H9 (cell line): ENCODE measurements around the gene AIF1L. TPM values are rescaled to one million over a fixed set of nuclear protein-coding genes. Genes with fewer than 3 reads are reported as not detected.
A peak's percentile ranks its signal among the peaks of the same experiment; 100 is the strongest.

Experiments used
- DNase-seq: peaks from one replicate; pipeline ENCODE4 v3.0.0-alpha.2; 2017
- H2AFZ ChIP-seq: one replicate; pipeline ENCODE4 v1.6.1; 2013; ENCODE audit warnings: mild to moderate bottlenecking, low read length, control low read depth, moderate library complexity
- H2AK5ac ChIP-seq: 2 replicates; pipeline ENCODE4 v1.6.1; 2013; ENCODE audit warnings: low read length, control low read depth, mixed read lengths; ENCODE audit not compliant: insufficient read length
- H2BK120ac ChIP-seq: one replicate; pipeline ENCODE4 v1.6.1; 2013; ENCODE audit warnings: low read depth, mild to moderate bottlenecking, low read length, control low read depth, inconsistent platforms; ENCODE audit not compliant: poor library complexity, severe bottlenecking
- H2BK12ac ChIP-seq: 2 replicates; pipeline ENCODE4 v1.6.1; 2013; ENCODE audit warnings: low read length, control low read depth, mixed read lengths, low read depth; ENCODE audit not compliant: insufficient read length
- H2BK15ac ChIP-seq: 2 replicates; pipeline ENCODE4 v1.6.1; 2013; ENCODE audit warnings: low read depth, low read length, control low read depth
- H2BK20ac ChIP-seq: one replicate; pipeline ENCODE4 v1.6.1; 2013; ENCODE audit warnings: low read depth, mild to moderate bottlenecking, low read length, control low read depth, inconsistent platforms; ENCODE audit not compliant: poor library complexity, severe bottlenecking
- H2BK5ac ChIP-seq: 2 replicates; pipeline ENCODE4 v1.6.1; 2013; ENCODE audit warnings: low read length, control low read depth, mixed read lengths; ENCODE audit not compliant: insufficient read length
- H3K14ac ChIP-seq: 2 replicates; pipeline ENCODE4 v1.6.1; 2013; ENCODE audit warnings: low read length, control low read depth; ENCODE audit not compliant: insufficient read depth
- H3K18ac ChIP-seq: 2 replicates; pipeline ENCODE4 v1.6.1; 2013; ENCODE audit warnings: low read depth, mild to moderate bottlenecking, mixed read lengths, low read length, control low read depth; ENCODE audit not compliant: insufficient read length
- H3K23ac ChIP-seq: 2 replicates; pipeline ENCODE4 v1.6.1; 2013; ENCODE audit warnings: low read length, control low read depth, mixed read lengths, low read depth; ENCODE audit not compliant: insufficient read length
- H3K23me2 ChIP-seq: 2 replicates; pipeline ENCODE4 v1.6.1; 2013; ENCODE audit warnings: low read depth, mild to moderate bottlenecking, mixed read lengths, low read length, control low read depth; ENCODE audit not compliant: insufficient read length, poor library complexity, severe bottlenecking
- H3K27ac ChIP-seq: 2 replicates; pipeline ENCODE4 v1.5.1; 2013; ENCODE audit warnings: low read length, control low read depth, mixed read lengths, low read depth; ENCODE audit not compliant: insufficient read length
- H3K27me3 ChIP-seq: 2 replicates; pipeline ENCODE4 v1.6.1; 2013; ENCODE audit warnings: low read length, control low read depth, inconsistent platforms; ENCODE audit not compliant: insufficient read depth
- H3K4ac ChIP-seq: 2 replicates; pipeline ENCODE4 v1.6.1; 2013; ENCODE audit warnings: low read depth, mild to moderate bottlenecking, control low read depth, inconsistent platforms, low read length, moderate library complexity
- H3K4me1 ChIP-seq: 2 replicates; pipeline ENCODE4 v1.6.1; 2013; ENCODE audit warnings: low read length, control low read depth, inconsistent platforms; ENCODE audit not compliant: insufficient read depth
- H3K4me2 ChIP-seq: 2 replicates; pipeline ENCODE4 v1.6.1; 2013; ENCODE audit warnings: low read length, control low read depth, mixed read lengths; ENCODE audit not compliant: insufficient read length, insufficient read depth
- H3K56ac ChIP-seq: 2 replicates; pipeline ENCODE4 v1.6.1; 2013; ENCODE audit warnings: low read depth, mild to moderate bottlenecking, mixed read lengths, low read length, control low read depth; ENCODE audit not compliant: insufficient read length
- H3K79me1 ChIP-seq: 2 replicates; pipeline ENCODE4 v1.6.1; 2013; ENCODE audit warnings: low read depth, mild to moderate bottlenecking, moderate library complexity, low read length, control low read depth, inconsistent platforms; ENCODE audit not compliant: insufficient read depth, poor library complexity, severe bottlenecking
- H3K79me2 ChIP-seq: 2 replicates; pipeline ENCODE4 v1.6.1; 2013; ENCODE audit warnings: low read length, control low read depth, inconsistent platforms; ENCODE audit not compliant: insufficient read depth
- H3K9ac ChIP-seq: 2 replicates; pipeline ENCODE4 v1.6.1; 2013; ENCODE audit warnings: low read length, control low read depth, mixed read lengths; ENCODE audit not compliant: insufficient read length; ENCODE audit errors: extremely low read depth
- H3K9me3 ChIP-seq: one replicate; pipeline ENCODE4 v1.6.1; 2013; ENCODE audit warnings: low read depth, low read length, inconsistent platforms; ENCODE audit not compliant: control insufficient read depth
- H3T11ph ChIP-seq: one replicate; pipeline ENCODE4 v1.6.1; 2013; ENCODE audit warnings: mild to moderate bottlenecking, low read length, control low read depth, inconsistent platforms
- H4K20me1 ChIP-seq: one replicate; pipeline ENCODE4 v1.6.1; 2013; ENCODE audit not compliant: control insufficient read depth, insufficient read length, insufficient read depth
- H4K5ac ChIP-seq: 2 replicates; pipeline ENCODE4 v1.6.1; 2013; ENCODE audit warnings: low read depth, mild to moderate bottlenecking, mixed read lengths, low read length, control low read depth; ENCODE audit not compliant: insufficient read length
- H4K8ac ChIP-seq: replicated peaks from 2 replicates; pipeline ENCODE4 v1.6.1; 2013; ENCODE audit warnings: low read length, control low read depth, mixed read lengths, low read depth; ENCODE audit not compliant: insufficient read length
- H4K91ac ChIP-seq: 2 replicates; pipeline ENCODE4 v1.6.1; 2013; ENCODE audit warnings: low read depth, mild to moderate bottlenecking, moderate library complexity, mixed read lengths, low read length, control low read depth; ENCODE audit not compliant: insufficient read length
- H3K27ac Mint-ChIP-seq, 3 experiments: 2 replicates in 2 of 3; 3 replicates in 1 of 3; pipeline ENCODE4 v1.8.0; 2020 to 2021; ENCODE audit warnings: mixed read lengths in 3 of 3, mild to moderate bottlenecking in 1 of 3, moderate library complexity in 1 of 3
- H3K27me3 Mint-ChIP-seq: 2 replicates; pipeline ENCODE4 v1.8.0; 2021; ENCODE audit warnings: low read depth, mild to moderate bottlenecking, moderate library complexity, mixed read lengths
- H3K36me3 Mint-ChIP-seq, 3 experiments: 2 replicates in 2 of 3; 3 replicates in 1 of 3; pipeline ENCODE4 v1.8.0; 2020 to 2021; ENCODE audit warnings: low read depth in 3 of 3, mixed read lengths in 3 of 3; ENCODE audit not compliant: insufficient read depth in 1 of 3
- H3K4me1 Mint-ChIP-seq, 2 experiments: 2 replicates each; pipeline ENCODE4 v1.8.0; 2020; ENCODE audit warnings: mixed read lengths in 2 of 2
- H3K4me3 Mint-ChIP-seq, 2 experiments: 2 replicates in 1 of 2; 3 replicates in 1 of 2; pipeline ENCODE4 v1.8.0; 2020 to 2021; ENCODE audit warnings: mild to moderate bottlenecking in 2 of 2, mixed read lengths in 2 of 2, moderate library complexity in 1 of 2
- H3K9me3 Mint-ChIP-seq, 2 experiments: 2 replicates in 1 of 2; 3 replicates in 1 of 2; pipeline ENCODE4 v1.8.0; 2020; ENCODE audit warnings: mild to moderate bottlenecking in 2 of 2, mixed read lengths in 2 of 2, moderate library complexity in 1 of 2
- WGBS: extraction: QIAGEN DNeasy Blood & Tissue Kit; methylation state at CpG from one replicate; pipeline ENCODE4 v1.1.7; 2013; ENCODE audit warnings: missing lambda C conversion rate, low lambda C conversion rate, mixed read lengths; ENCODE audit not compliant: insufficient read length; ENCODE audit errors: extremely low coverage; 5-methylcytosine and 5-hydroxymethylcytosine counted together
- total RNA-seq: library from RNA; stranded (reverse); gene quantifications from 2 replicates; pipeline ENCODE4 v1.2.1, GENCODE V29; 2021
- TF ChIP-seq, protein P1 (sequence below): fragments of 200-600 bp; sonication (generic); conservative IDR thresholded peaks from 3 replicates; pipeline ENCODE4 v1.8.0; 2021; ENCODE audit warnings: antibody characterized with exemption, mild to moderate bottlenecking

The AIF1L gene
- total RNA-seq, 1 experiment from 2014 or later: 122 TPM

DNA sequence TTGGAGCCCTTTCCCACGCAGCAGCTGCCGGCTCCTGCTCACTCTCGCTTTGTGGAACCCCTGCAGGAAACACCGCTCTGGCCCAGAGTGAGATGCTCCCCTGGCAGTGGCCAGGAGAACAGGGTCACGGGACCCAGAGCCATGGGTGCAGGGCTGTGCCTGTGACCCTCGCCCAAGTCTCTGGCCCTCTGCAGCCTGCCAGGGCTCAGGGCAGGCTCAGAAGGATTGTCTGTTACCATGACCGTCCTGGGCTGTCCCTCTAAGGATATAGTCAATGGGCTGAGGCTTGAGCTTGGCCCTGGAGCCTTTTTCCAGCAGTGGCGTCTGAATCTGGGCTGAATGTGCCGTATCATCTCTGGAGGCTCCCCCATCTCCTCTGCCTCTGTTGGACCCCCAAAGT lies 28.7 kb upstream of the AIF1L start:
- TF ChIP-seq, protein P1, sequence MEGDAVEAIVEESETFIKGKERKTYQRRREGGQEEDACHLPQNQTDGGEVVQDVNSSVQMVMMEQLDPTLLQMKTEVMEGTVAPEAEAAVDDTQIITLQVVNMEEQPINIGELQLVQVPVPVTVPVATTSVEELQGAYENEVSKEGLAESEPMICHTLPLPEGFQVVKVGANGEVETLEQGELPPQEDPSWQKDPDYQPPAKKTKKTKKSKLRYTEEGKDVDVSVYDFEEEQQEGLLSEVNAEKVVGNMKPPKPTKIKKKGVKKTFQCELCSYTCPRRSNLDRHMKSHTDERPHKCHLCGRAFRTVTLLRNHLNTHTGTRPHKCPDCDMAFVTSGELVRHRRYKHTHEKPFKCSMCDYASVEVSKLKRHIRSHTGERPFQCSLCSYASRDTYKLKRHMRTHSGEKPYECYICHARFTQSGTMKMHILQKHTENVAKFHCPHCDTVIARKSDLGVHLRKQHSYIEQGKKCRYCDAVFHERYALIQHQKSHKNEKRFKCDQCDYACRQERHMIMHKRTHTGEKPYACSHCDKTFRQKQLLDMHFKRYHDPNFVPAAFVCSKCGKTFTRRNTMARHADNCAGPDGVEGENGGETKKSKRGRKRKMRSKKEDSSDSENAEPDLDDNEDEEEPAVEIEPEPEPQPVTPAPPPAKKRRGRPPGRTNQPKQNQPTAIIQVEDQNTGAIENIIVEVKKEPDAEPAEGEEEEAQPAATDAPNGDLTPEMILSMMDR: no peak
- H3K4me2 ChIP-seq: no peak overlapping the region
- no peak overlapping the region for H3T11ph ChIP-seq
- Mint-ChIP-seq H3K36me3 (peaks cover 0 to 8% (median 3%) of the 10 kb centered on the region in 3 experiments; a peak in 3 of 7 replicates), H3K27ac (peak overlapping the region in 2 of 3 experiments; percentile 57 to 84; a peak in 3 of 7 replicates), H3K27me3 (no peaks in the 10 kb centered on the region), H3K9me3 (no peaks in the 10 kb centered on the region; a peak in 1 of 5 replicates), H3K4me3 (no peak overlapping the region), H3K4me1 (0 out of 4 replicates have a peak, but pooled peaks cover 0 to 4% of the 10 kb centered on the region in 2 experiments)
- no peak overlapping the region for H4K91ac ChIP-seq
- H3K18ac ChIP-seq: no peak overlapping the region
- H3K79me1 ChIP-seq: no peaks in the 10 kb centered on the region
- no peak overlapping the region for H4K8ac ChIP-seq
- no peak overlapping the region for H2BK120ac ChIP-seq
- no peaks in the 10 kb centered on the region for H3K4me1 ChIP-seq
- no peak overlapping the region for H3K27ac ChIP-seq
- no peak overlapping the region for H3K9ac ChIP-seq
- H2BK12ac ChIP-seq: no peak overlapping the region
- no peaks in the 10 kb centered on the region for H3K9me3 ChIP-seq
- H2BK5ac ChIP-seq: no peak overlapping the region
- no peak overlapping the region for H4K5ac ChIP-seq
- H2AFZ ChIP-seq: no peak overlapping the region
- no peak overlapping the region for H2BK20ac ChIP-seq
- no peak overlapping the region for H3K23ac ChIP-seq
- DNase-seq: no peak
- H3K79me2 ChIP-seq: no peaks in the 10 kb centered on the region
- no peak overlapping the region for H3K4ac ChIP-seq
- no peak overlapping the region for H2BK15ac ChIP-seq
- no CpG with 5 or more reads among the region's 9 CpGs for WGBS
- no peak overlapping the region for H3K56ac ChIP-seq
- H3K14ac ChIP-seq: no peak overlapping the region; the same call in 1 of the 2 replicates
- no peak overlapping the region for H2AK5ac ChIP-seq
- H4K20me1 ChIP-seq: no peaks in the 10 kb centered on the region
- H3K23me2 ChIP-seq: no peaks in the 10 kb centered on the region
- no peaks in the 10 kb centered on the region for H3K27me3 ChIP-seq
